G401.6 (cell line): ENCODE data around the gene QPCTL.
A peak's percentile ranks its signal among the peaks of the same experiment; 100 is the strongest.
"Not testable (repeated sequence)": the region's sequence is repeated elsewhere in the genome, so short reads cannot be mapped to it uniquely, and the experiment has no call there.

Source experiments
- FAIRE-seq: peaks from 2 replicates; lab custom pipeline; 2012; peaks lifted over from hg19 to GRCh38; lab: Jason Lieb, UNC

The QPCTL gene

GRCh38 chr19:45717131-45717982 lies 24.9 kb downstream of the QPCTL start:
- peak; percentile 99 for FAIRE-seq

GRCh38 chr19:45717983-45718650 lies 25.7 kb downstream of the QPCTL start:
- FAIRE-seq = no peak

DNA sequence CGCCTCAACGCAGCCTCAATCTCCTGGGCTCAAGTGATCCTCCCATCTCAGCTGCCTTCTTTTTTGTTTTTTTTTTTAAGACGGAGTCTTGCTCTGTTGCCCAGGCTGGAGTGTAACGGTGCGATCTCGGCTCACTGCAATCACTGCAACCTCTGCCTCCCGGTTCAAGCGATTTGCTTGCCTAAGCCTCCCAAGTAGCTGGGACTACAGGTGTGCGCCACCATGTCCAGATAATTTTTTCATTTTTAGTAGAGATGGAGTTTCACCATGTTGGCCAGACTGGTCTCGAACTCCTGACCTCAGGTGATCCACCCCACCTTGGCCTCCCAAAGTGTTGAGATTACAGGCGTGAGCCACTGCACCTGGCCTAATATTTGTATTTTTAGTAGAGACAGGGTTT lies 27.6 kb downstream of the QPCTL start:
- FAIRE-seq = not testable (repeated sequence)

GRCh38 chr19:45728683-45729082 lies 36.2 kb downstream of the QPCTL start:
- FAIRE-seq = not testable (repeated sequence)

DNA sequence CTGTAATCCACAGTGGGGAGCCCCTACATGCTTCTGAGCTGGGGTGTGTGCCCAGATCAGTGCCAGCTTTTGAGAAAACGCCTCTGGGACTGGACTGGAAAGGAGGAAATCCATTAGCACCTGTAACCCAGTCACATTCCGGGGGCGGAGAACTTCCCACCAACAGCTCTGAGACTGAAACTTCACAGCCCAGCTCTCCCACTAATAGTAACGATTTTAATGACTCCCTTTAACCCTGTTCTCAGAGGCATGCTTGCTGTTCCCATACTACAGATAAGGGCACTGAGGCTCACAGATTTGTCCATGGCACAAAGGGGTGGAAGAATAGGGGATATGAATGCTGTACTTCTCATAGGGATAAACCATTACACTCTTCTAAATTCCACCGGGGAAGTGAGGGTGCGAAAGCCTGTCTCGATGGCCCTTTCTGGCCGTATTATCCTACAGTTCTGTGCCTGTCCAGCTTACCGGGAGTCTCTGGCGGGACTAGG lies 37.4 kb downstream of the QPCTL start:
- no peak for FAIRE-seq

DNA sequence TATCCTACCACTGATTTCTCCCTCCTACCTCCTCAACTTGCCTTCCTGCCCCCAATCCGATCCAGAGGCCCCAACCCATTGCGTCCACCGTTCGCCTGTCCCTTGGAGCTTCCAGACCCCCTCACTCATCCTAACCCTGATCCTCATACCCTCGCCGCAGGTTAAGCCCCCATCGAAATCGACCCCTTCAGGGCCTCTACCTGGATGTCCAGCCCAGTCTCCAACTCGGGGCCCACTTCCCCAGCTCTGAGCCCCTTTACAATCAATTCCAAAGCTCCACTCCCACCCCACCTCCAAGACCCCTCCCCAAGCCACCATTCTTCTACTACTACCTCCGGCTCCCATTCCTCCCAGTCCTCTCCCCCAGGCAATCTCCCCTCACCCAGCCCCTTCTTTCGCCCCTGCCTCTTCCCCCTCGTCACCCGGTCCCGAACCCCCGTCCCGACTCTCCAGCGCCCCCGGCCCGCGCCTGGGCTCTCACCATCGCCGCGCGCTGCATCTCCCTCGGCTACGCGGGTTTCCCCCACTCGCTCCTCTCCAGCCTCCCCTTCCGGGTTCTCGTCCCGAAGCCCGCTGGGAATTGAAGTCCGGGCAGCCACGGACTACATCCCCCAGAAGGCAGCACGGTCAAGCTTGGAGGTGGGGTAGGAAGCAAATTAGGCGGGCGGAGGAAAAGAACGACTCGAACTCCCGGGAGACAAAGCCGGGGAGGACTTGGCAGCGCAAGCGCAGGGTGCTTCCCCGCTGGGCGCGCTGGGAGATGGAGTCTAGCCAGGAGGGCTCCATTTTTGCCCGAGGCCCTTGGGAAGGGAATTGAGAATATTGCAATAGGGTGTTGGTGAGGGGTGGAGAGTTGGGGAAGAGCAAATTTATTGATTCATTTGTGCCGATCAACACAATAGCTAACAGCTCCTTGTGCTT lies 38.2 kb downstream of the QPCTL start, which contains the start of gene FBXO46:
FBXO46 (minus strand) TSS at position 529 of the 921 bp plus-strand sequence. CDS start 17,401 bp downstream, outside the sequence.
- FAIRE-seq = peak; percentile 98

DNA sequence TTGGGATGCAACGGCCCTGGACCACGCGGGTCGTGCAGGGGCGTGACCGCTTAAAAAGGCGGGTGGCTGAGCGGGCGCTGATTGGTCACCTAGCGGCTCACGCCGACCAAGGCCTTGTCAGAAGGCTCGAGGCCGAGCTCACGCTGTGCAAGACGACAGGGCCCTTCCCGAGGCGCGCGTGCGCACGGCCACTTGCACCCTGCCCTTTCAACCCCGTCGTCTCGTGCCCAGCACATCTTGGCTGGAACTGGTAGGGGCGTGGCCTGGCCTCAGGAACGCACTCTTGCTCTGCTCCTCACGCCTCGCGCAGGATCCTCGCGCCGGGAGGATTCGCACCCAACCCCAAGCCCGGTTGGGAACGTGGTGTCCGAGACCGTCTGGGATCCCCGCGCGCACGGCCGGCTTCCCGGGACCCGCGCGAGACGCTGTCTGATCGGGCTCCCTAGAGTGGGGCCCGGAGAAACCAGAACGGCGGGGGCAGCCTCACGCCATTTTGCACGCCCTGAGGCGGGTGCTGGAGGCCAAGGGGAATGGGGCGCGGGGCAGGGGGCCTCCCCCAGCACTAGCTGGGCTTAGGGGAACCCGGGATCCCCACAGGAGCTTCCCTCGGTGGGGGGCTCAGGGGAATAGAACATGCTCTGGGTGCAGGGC lies 40.8 kb downstream of the QPCTL start, which contains the start of gene MEIOSIN:
MEIOSIN (plus strand) TSS at position 280 of the 651 bp plus-strand sequence. CDS start 1,938 bp downstream, outside the sequence.
- FAIRE-seq = no peak

- FAIRE-seq = no peak
These were observed 47.3 kb downstream of the QPCTL start for GRCh38 chr19:45739498-45740439.

DNA sequence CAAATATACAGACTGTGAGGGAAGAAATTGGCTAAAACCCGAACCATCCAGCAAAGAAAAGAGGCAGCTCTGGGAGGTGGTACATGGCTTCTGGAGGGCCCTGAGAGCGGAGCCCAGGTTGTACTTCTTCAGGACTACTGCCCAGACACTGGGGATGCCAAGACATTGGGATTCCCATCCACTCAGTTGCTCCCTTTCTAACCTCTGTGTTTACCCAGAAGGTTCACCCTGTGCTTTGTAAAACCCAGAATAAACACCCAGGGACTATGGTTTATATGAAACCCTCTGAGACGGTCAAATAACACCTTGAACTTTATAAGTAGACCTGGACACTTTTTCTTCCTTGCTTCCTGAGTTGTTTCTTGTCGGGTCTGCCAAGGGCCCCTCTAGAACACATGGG lies 50.5 kb downstream of the QPCTL start:
- FAIRE-seq = no peak

GRCh38 chr19:45745606-45746005 lies 53.1 kb downstream of the QPCTL start:
- FAIRE-seq = no peak

DNA sequence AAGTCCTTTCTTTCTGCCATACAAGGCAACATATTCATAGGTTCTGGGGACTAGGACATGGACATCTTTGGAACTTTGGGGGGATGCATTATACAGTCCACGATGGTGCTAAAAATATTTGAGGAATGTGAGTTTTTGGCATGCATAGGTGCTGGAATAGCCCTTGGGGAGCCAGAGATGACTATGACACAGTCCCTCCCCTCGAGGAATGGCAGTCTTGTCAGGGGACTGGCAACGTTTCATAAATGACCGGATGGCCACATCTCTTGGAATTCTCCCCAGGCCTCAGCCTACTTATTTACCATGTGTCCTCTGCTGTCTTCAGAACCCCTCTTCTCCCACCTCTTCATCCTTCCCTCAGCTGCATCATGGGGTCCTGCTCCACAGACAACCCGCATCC lies 54.4 kb downstream of the QPCTL start:
- no peak for FAIRE-seq

DNA sequence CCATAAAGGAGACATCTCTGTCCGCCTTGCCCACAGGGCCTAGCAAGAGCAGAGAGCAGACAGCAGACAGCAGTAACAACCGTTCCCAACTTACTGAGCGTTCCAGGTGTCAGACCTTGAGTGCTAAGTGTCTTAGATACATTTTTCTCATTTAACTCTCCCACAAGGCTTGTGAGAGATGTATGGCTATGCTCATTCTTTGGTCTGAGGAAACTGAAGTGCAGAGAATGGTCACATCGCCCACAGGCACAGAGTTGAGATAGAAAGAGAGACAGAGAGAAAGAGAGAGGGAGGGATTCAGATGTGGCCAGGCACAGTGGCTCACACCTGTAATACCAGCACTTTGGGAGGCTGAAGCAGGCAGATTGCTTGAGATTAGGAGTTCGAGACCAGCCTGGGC lies 55.0 kb downstream of the QPCTL start:
- no peak for FAIRE-seq

GRCh38 chr19:45751483-45751882 lies 59.0 kb downstream of the QPCTL start:
- FAIRE-seq = not testable (repeated sequence)

DNA sequence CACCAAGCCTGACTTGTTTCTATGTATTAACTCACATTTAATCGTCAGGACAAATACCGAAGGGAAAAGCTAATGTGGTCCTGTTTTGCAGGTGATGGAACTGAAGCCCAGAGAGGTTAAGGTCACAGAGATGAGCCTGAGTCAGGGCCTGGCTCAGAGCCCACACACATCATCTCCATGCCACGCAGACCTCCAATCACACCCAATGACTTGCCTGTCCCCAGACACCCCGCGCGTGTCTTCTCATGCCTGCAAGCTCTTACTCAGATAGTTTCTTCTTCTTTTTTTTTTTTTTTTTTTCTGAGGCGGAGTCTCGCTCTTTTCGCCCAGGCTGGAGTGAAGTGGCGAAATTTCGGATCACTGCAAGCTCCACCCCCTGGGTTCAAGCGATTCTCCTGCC lies 60.2 kb downstream of the QPCTL start:
- no peak for FAIRE-seq

DNA sequence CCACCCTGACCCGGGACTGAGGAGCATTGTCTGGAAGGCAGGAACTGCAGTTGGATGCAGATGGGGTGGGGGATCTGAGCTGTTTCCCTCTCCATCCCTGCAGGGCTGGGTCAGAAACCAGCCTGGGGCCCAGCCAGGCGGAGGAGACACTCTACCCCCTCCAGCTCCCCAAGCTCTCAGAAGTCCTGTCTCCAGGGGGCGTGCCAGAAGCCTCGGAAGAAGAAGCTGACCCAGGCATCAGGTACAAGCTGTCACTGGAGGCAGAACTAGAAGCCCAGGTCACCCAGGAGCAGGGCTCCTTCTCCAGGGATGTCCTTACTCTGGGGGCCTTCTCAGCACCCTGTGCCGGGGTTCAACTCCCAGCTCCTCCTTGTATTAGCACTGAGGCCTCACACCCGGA lies 61.1 kb downstream of the QPCTL start:
- no peak for FAIRE-seq
